H1 (cell line): ENCODE measurements around the gene PDCD6IP. TPM values are rescaled to one million over a fixed set of nuclear protein-coding genes. Genes with fewer than 3 reads are reported as not detected.

Experiments used
- CREB1 ChIP-seq: IDR thresholded peaks from 2 replicates; pipeline ENCODE4 v1.6.1; 2012; ENCODE audit warnings: inconsistent platforms
- NRF1 ChIP-seq: IDR thresholded peaks from 2 replicates; pipeline ENCODE4 v1.6.1; 2011; ENCODE audit warnings: mild to moderate bottlenecking, low read depth, low read length, improper control_type of control experiment
- RBBP5 ChIP-seq: IDR thresholded peaks from 2 replicates; pipeline ENCODE4 v1.7.1; 2012; ENCODE audit warnings: low read depth, mild to moderate bottlenecking, inconsistent platforms, low read length, moderate library complexity, borderline replicate concordance
- RFX5 ChIP-seq: IDR thresholded peaks from 2 replicates; pipeline ENCODE4 v1.6.1; 2011; ENCODE audit warnings: low read depth, low read length, improper control_type of control experiment, borderline replicate concordance
- SP1 ChIP-seq: IDR thresholded peaks from 2 replicates; pipeline ENCODE4 v1.6.1; 2011; ENCODE audit warnings: low read depth, low read length
- polyA plus RNA-seq, 7 experiments: library from polyadenylated mRNA; depleted of rRNA in 3 of 7; stranded (reverse) in 5 of 7; unstranded in 2 of 7; fragments of >200 nt in 5 of 7; fragments of 200-250 nt in 2 of 7; gene quantifications; 1 replicate in 5 of 7; 2 replicates in 1 of 7; 4 replicates in 1 of 7; pipeline versions ENCODE4 v1.2.1 to v1.2.3, GENCODE V29; 2011 to 2013; ENCODE audit warnings: missing spikeins in 2 of 7, mixed read lengths in 2 of 7
- total RNA-seq: library from RNA; stranded (reverse); fragmentation: NEBNext Ultra II Directional; extraction: Animal tissue kit (Norgen Biotek cat#: 25700); gene quantifications from 2 replicates; pipeline ENCODE4 v1.2.1, GENCODE V29; 2021

Gene PDCD6IP
- total and polyA plus RNA-seq, 2 of the 8 experiments (the other 6 are each of a cell fraction or from before 2014, with no cell fraction given) = 61.7 to 155 TPM

- TF ChIP-seq RFX5 = no peak
- no peak for TF ChIP-seq RBBP5
- TF ChIP-seq CREB1 = no peak
- no peak for TF ChIP-seq SP1
- no peak for TF ChIP-seq NRF1
- TF ChIP-seq, all 59 proteins: peak for 0
These were observed 89.0 kb downstream of the PDCD6IP start (continued) for GRCh38 chr3:33887478-33887877.
